ENCODE data around the gene SLMAP.

GRCh38 chr3:57967590-57967989 is 211.5 kb downstream of the SLMAP start:
- TF ChIP-seq RAD21 (IDR thresholded peaks at IDR 0.05; ENCODE audit: low read depth) (no peak), REST (IDR thresholded peaks at IDR 0.05; ENCODE audit: low read depth) (no peak), YY1 (IDR thresholded peaks at IDR 0.05; ENCODE audit: low read depth) (no peak), EP300 (IDR thresholded peaks at IDR 0.05; ENCODE audit: borderline replicate concordance) (no peak), CREB1 (IDR thresholded peaks at IDR 0.05; ENCODE audit: low read depth) (no peak), TCF12 (IDR thresholded peaks at IDR 0.05; ENCODE audit: low read depth) (no peak)
